ENCODE data around the gene ATG9B.

The ATG9B gene, protein sequence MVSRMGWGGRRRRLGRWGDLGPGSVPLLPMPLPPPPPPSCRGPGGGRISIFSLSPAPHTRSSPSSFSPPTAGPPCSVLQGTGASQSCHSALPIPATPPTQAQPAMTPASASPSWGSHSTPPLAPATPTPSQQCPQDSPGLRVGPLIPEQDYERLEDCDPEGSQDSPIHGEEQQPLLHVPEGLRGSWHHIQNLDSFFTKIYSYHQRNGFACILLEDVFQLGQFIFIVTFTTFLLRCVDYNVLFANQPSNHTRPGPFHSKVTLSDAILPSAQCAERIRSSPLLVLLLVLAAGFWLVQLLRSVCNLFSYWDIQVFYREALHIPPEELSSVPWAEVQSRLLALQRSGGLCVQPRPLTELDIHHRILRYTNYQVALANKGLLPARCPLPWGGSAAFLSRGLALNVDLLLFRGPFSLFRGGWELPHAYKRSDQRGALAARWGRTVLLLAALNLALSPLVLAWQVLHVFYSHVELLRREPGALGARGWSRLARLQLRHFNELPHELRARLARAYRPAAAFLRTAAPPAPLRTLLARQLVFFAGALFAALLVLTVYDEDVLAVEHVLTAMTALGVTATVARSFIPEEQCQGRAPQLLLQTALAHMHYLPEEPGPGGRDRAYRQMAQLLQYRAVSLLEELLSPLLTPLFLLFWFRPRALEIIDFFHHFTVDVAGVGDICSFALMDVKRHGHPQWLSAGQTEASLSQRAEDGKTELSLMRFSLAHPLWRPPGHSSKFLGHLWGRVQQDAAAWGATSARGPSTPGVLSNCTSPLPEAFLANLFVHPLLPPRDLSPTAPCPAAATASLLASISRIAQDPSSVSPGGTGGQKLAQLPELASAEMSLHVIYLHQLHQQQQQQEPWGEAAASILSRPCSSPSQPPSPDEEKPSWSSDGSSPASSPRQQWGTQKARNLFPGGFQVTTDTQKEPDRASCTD

DNA sequence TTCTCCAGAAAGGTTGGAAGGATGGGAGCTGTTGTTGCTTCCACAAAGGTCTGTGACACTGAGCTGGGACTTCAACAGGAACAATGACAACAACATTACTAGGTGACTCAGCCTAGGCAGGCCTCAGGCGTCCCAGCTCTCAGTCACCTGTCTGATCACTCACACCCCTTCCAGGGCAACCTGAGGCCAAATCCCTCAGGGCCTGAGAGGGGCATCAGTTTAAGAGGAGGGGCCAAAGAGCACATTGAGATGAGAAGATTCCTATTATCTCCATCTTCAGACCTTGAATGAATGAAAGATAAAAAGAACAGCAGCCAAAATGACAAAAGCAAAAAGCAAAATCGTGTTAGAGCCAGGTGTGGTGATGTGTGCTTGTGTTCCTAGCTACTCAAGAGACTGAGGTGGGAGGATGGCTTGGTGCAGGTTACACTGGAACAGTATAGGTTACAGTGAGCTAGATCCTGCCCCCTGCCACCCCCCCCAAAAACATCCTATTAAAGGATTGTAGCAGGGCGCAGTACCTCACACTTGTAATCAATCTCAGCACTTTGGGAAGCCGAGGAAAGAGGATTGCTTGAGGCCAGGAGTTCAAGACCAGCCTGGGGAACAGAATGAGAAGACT, at the start of gene ATG9B:
ATG9B (minus strand) TSS at position 60 of the 622 bp plus-strand sequence. CDS start 71 bp downstream, outside the sequence.
- DNase-seq, result no peak

DNA sequence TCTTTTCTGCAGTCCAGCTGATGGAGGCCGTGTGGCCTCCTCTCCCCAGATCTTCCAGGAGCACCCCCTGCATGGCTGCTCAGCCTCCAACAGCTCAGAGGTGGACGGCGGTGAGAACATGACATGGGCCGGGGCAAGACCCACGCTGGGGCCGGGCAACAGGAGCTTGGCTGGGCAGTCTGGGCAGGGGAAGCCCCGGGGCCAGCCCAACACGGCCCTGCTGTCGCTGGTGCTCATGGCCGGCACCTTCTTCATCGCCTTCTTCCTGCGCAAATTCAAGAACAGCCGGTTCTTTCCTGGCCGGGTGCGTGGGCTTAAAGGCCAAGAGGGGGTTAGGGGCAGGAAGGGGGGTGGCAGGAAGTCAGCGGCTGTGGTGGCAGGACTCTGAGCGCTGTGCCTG, 49.7 kb upstream of the ATG9B start:
- DNase-seq, result no peak

DNA sequence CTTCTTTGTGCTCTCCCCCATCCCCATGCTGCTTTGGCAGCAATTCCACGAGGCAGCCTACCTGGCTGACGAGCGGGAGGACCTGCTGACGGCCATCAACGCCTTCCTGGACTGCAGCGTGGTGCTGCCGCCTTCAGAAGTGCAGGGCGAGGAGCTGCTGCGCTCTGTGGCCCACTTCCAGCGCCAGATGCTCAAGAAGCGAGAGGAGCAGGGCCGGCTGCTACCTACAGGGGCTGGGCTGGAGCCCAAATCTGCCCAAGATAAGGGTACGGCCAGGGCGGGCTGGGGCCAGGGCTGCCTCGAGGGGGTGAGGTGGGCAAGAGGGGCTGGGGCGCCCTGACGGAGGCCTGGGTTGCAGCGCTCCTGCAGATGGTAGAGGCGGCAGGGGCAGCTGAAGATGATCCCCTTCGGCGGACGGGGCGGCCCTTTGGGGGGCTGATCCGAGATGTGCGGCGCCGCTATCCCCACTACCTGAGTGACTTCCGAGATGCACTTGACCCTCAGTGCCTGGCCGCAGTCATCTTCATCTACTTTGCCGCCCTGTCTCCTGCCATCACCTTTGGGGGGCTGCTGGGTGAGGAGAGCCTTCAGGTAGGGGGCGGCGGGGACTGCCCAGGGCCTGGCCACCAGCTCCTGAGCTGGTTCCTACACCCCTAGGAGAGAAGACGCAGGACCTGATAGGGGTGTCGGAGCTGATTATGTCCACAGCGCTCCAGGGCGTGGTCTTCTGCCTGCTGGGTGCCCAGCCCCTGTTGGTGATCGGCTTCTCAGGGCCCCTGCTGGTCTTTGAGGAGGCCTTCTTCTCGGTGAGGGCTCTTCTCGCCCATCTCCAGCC, 47.0 kb upstream of the ATG9B start:
- DNase-seq, result no peak

DNA sequence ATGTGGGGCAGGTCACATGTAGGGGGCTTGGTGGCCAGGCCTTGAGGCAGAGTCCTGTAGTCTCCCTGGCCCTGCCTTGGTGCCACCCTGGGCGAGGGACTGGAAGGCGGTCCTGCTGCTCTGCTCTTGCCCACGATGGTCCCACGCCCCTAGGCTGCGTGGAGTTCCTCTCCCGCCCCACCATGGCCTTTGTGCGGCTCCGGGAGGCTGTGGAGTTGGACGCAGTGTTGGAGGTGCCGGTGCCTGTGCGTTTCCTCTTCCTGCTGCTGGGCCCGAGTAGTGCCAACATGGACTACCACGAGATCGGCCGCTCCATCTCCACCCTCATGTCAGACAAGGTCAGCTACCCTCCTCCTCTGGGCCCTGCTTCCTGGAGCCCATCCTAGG, 46.3 kb upstream of the ATG9B start:
- DNase-seq, result no peak

DNA sequence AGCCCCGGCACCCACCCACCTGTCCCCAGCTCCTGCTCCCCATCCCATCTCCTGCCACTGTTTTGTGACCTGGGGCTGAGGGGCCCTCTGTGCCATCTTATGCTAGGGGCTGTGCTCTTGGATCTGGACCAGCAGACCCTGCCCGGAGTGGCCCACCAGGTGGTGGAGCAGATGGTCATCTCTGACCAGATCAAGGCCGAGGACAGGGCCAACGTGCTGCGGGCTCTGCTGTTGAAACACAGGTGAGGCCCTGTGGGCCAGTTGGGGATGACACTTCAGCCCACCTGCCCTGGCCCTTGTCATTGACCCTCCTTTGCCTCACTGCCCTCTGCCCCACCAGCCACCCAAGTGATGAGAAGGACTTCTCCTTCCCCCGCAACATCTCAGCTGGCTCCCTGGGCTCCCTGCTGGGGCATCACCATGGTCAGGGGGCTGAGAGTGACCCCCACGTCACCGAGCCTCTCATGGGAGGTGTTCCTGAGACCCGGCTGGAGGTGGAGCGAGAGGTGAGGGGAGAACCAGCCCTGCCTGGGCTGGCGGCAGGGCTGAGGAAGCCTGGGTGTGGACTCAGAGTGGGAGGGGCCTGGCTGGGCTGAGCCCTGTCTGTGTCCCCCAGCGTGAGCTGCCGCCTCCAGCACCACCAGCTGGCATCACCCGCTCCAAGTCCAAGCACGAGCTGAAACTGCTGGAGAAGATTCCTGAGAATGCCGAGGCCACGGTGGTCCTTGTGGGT, 45.7 kb upstream of the ATG9B start:
- no peak for DNase-seq

DNA sequence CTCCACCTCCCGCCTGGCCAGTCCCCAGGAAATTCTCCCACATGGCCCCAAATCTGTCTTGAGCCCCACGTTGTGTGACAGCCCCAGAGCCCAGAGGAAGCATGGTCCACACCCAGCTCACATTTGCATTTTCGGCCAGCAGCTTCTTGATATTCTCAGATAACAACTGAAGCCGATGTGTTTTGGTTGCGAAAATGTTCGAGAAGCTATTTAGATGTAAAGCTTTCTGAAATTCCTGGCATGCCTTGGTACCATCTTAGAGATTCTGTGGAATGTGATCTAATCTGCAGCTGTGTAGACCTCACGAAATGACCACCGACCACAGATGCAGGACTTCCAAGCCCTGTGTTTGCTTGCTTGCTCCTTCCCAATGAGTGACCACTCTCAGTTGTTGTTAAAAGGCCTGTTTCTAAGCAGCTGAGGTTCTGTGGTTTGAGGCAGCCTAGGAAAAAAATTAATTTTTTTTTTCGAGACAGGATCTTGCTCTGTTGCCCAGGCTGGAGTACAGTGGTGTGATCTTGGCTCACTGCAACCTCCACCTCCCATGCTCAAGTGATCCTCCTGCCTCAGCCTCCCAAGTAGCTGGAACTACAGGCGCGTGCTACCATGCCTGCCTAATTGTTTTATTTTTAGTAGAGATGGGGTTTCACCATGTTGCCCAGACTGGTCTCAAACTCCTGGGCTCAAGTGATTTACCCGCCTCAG, 43.9 kb upstream of the ATG9B start:
- DNase-seq, result no peak

DNA sequence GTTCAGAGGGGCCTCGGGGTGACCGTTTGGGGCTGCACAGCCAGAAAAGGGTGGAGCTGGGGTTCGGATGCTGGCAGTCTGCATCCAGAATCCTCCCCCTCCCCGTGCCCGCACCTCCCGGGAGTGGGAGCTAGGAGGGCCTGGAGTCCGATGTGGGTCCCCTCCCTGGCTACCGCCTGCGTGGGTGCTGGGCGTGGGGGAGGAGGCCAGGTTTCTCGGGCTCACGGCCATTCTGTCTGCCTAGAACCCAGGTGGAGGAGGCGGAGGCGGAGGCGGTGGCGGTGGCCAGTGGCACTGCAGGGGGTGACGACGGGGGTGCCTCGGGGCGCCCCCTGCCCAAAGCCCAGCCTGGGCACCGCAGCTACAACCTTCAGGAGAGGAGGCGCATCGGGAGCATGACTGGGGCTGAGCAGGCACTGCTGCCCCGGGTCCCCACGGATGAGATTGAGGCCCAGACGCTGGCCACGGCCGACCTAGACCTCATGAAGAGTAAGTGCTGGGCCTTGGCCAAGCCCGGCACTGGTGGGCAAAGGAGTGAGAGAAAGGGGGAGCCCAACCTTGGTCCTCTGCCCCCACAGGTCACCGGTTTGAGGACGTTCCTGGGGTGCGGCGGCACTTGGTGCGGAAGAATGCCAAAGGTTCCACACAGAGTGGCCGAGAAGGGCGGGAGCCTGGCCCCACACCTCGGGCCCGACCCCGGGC, 42.1 kb upstream of the ATG9B start:
- DNase-seq, result no peak

DNA sequence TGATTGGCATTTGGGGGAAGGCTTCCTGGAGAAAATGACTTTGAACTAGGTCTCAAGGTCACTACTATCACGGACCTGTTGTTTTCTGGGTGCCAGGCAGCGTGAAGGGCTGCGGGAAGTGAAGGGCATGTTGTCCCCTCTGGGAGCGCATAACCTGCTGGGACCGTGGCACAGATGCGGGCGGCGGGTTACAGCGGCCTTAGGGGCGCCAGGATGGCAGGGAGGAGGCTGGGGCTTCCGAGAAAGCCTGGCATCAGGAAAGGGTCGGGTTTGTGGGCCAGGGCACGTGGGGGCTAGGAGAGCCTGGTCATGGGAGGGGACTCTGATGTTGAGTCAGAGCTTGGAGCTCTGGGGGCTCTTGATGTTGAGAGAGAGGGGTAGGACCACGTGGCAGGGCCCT, 41.2 kb upstream of the ATG9B start:
- DNase-seq, result no peak

DNA sequence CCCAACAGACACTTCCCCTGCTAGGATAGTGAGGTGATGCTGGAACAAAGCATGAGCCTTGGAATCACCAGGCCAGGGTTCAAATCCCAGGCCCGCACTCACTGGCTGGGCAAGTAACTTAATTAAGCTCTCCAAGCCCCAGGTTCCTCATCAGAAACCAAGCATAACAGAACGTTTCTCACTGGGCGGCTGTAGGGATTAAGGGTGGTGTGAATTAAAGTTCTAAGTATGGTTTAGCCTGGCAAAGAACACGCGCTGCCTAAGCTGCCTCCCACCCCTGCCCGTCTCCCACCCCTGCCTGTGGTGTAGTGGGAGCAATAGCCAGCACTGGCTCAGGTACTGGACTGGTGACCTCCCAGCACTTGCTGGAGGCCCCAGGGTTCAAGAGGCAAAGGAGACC, 40.7 kb upstream of the ATG9B start:
- no peak for DNase-seq

DNA sequence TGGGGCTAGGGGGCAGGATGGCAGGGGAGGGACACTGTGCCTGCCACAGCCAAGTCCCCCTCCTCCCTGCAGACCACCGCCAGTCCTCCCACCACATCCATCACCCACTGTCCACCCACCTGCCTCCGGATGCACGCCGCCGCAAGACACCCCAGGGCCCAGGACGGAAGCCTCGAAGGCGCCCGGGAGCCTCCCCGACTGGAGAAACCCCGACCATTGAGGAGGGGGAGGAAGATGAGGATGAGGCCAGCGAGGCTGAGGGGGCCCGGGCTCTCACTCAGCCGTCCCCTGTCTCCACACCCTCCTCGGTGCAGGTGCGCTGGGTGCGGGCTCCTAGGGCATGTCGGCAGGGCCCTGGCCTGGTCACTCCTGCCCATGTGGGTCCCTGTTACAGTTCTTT, 40.2 kb upstream of the ATG9B start:
- DNase-seq, result no peak

DNA sequence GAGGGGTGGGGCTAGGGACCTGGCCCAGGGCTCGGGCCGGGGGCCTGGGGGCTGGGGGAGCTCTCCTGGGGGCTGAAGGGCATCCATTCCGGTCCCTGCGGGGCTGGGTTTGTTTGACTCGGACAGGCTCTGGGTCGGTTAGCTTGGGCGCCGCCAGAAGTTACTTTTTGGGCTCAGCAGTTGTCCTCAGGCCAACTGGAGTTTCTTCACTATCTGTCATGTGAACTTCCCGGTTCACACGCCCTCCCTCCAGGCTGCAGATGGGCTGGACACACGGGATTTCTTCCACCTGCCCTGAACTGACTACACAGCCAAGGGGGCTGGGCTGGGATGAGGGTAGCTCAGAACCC, 38.9 kb upstream of the ATG9B start:
- DNase-seq, result no peak

DNA sequence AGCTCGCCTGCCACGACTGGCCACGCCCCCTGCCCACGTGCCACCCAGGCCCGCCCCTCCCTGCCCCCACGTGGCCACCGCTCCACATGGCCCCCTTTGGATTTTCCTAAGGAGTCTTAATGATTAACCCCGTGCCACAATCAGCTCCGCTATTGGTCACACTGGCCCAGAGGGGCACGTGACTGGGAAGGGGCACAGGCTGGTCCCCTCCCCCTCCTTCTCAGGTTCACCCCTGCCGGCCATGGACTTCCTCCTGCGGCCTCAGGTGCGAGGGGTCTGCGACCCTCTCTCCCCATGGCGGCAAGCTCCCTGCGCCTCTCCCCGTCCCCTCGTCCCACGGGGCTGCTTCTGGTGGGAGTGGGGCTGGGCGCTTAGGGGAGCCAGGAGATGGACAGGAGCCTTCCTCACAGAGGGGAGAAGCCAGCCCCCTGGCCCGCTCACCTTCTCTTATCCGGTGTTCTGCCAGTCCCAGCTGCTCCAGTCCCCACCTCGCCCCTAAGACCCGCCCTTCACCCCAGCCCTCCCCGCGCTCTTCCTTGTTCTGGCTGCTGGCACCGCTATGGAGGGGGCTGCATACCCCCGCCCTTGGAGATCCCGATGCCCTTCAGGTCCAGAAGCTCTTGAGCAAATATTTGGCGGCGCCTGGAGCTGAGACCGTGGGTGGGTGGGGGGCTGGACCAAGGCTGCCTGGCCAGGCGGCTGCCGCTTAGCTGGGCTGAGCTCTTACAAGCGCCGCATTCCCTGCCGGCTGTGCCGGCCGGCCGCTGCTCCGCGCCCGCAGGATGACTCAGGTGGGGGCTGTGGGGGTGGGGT, 38.3 kb upstream of the ATG9B start:
- DNase-seq, result no peak

DNA sequence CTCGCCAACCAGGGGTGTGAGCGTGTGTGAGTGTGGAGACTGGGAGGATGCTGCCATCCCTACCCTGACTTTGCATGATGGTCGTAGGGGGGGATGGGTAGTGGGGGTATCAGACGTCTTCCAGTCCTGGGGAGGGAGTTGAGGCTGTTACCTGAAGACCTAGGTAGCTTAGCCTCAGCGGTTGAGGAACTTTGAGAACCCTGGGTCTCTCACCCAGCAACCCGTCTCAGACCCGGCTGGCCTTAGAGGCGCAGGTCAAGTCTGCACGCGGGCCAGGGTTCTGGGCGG, 37.8 kb upstream of the ATG9B start:
- DNase-seq, result no peak

DNA sequence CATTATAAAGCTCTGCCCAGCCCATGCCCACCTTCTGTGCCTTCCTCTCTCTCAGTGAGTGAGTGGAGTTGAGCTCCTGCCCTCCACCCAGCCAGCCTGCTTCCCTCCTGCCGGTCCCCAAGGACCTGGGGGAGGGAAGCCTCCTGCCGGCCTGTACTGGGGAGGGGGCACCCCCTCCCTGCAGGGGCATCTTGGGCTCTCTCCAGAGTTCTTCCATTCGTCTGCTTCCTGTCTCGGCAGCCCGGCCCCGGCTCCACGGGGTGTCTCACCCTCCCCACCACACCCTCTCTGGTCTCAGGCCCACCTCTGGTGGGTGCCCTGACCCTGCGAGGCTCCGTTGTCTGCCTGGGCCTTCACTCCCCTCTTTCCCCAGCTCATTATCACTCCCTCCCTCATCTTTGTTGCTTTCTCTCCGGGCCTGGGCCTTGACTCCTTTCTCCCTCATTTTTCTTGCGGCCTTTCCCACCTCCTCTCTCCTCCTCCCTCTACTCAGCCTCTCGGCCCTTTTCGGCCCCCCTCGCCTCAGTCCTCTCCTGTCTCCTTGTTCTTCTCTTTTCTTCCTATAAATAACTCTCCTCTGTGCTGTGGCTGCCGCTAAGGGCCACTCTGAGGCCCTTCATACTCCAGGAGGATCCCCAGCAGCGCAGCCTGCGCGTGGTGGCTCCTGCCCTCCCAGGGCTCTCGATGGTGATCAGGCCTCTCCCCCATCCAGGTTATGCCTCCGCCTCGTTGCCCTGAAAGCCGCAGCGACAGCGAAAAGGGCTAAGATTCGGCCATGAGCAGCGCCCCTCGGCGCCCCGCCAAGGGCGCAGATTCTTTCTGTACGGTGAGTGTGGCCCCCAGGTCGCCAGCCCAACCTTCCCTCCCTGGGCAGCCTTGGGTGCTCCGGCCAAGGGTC, 37.2 kb upstream of the ATG9B start:
- DNase-seq, result no peak

DNA sequence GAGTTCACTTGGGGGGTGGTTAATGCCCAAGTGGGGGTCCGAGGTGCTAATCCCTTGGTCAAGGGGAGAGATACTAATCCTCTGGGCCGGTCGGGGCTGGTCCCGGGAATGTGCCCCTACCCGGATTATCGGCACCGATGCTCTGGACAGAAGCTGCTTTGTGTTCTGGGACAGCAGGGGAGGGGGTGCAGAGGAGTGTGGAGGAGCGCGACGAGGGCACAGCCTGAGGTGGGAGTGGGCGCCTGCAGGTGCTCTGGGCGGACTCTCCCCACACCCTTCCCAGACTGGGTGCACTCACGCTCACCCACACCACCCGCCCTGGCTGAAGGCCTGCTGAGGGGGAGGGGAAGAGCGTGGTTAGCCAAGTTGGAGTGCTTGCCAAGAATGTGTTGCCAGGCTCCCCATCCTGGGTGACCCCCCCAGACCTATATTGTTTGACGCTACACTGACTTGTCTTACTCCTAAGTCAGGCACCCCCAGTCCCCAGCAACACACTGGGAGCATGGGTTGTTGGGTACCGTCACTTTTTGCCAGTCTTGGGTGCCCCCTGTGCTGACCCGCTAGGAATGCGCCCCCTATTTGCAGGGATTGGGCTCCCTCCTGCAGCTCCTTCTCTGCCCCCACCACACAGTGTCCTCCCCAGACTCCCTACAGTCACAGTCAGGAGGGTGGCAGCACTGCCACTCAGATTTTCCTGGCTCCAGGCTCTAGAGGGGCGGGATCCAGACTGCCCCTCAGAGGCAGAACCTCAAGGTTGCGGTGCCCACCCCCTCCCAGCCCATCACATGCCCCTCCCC, 36.3 kb upstream of the ATG9B start:
- DNase-seq, result peak; percentile 72

DNA sequence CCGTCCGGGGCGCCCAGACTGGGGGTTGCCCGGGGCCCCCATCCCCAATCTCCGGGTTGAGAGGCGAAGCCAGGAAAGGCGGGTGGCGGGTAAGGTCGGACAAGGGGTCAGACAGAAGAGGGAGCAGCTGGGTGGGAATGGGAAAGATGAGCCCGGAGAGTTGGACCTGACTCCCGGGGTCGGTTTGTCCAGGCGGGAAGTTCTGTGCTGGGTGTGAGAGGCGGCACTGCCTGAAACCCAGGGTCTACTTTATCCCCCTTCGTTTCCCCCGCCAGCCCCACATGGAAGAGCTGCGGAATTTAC, 35.8 kb upstream of the ATG9B start:
- DNase-seq, result no peak

DNA sequence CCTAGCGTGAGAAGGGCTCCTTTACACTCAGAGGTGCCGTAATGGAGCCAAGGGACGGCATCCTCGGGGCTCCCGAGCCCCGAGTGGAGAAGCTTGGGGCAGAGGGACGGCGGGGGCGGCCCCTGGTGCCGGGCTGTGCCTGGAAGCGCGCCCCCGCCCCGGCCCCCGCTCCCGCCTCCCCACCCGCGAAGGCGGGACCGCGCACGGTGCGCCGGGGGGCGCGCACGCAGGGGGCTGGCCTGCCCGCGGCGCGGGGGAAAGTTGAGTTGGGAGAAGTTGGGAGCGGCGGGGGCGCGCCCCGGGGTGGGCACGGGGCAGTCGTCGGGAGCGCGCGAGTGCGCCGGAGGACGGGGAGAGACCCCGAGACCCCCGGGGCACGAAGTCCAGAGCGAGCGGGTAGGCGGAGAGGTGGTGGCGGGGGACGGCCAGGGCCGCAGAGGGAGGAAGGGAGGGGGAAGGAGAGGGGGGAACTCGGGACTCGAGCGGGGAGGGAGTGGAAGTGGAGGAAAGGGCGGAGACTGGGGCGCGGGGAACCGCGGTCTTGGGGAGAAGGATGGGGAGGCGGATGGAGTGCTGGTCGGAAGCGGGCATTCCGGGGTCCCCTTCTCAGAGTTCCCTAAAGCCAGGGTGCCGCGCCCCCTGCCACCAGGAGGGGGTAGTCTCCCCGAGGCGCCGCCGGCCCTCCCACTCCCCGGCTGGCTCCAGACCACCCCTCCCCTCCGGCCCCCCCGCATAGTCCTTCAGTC, 35.2 kb upstream of the ATG9B start, which contains the start of gene SLC4A2:
SLC4A2 (plus strand) TSS at position 223 of the 746 bp plus-strand sequence. CDS start 2,399 bp downstream, outside the sequence.
- DNase-seq, result peak; percentile 71
